H1 (cell line): ENCODE results near the gene CNNM1. TPM values are rescaled to one million over a fixed set of nuclear protein-coding genes. Genes with fewer than 3 reads are reported as not detected.
A peak's percentile ranks its signal among the peaks of the same experiment; 100 is the strongest.

Experiments
- CTCF ChIA-PET: fragments of 300-600 bp; sonication (Branson Sonifier 250); formaldehyde crosslinking; loops from one replicate; lab custom pipeline; 2021; ENCODE audit not compliant: partially characterized antibody; lab: Charles Lee
- POLR2A ChIA-PET: fragments of 300-600 bp; sonication (Branson Sonifier 250); formaldehyde crosslinking; loops from one replicate; lab custom pipeline; 2021; ENCODE audit warnings: inconsistent platforms; ENCODE audit not compliant: partially characterized antibody; lab: Charles Lee
- DNase-seq, 2 experiments: peaks; one replicate each; pipeline versions ENCODE4 v3.0.0 to v3.0.0-alpha.2; 2010 to 2022; ENCODE audit warnings: low spot score in 2 of 2, low read depth in 1 of 2, mixed read lengths in 1 of 2
- FAIRE-seq: peaks from 2 replicates; lab custom pipeline; 2011; peaks lifted over from hg19 to GRCh38; lab: Jason Lieb, UNC
- H2AFZ ChIP-seq: 2 replicates; pipeline ENCODE4 v1.8.1; 2012; ENCODE audit warnings: low read length, inconsistent platforms
- H2AK5ac ChIP-seq: 2 replicates; pipeline ENCODE4 v1.6.1; 2013; ENCODE audit warnings: low read depth, low read length
- H2BK120ac ChIP-seq: replicated peaks from 2 replicates; pipeline ENCODE3; 2013; ENCODE audit warnings: low read depth, low read length, inconsistent platforms
- H2BK12ac ChIP-seq: 2 replicates; pipeline ENCODE4 v1.6.1; 2013; ENCODE audit warnings: low read depth, low read length
- H2BK15ac ChIP-seq: 2 replicates; pipeline ENCODE4 v1.6.1; 2013; ENCODE audit warnings: low read length
- H2BK20ac ChIP-seq: 2 replicates; pipeline ENCODE4 v1.6.1; 2013; ENCODE audit warnings: low read length
- H2BK5ac ChIP-seq: 2 replicates; pipeline ENCODE4 v1.6.1; 2013; ENCODE audit warnings: low read depth, low read length
- H3K14ac ChIP-seq: 2 replicates; pipeline ENCODE4 v1.6.1; 2013; ENCODE audit warnings: inconsistent platforms; ENCODE audit not compliant: insufficient read length
- H3K18ac ChIP-seq: 2 replicates; pipeline ENCODE4 v1.6.1; 2013; ENCODE audit warnings: low read length; ENCODE audit errors: extremely low read depth
- H3K23ac ChIP-seq: 2 replicates; pipeline ENCODE4 v1.6.1; 2013; ENCODE audit warnings: inconsistent platforms; ENCODE audit not compliant: insufficient read length
- H3K23me2 ChIP-seq: 2 replicates; pipeline ENCODE4 v1.6.1; 2013; ENCODE audit warnings: low read depth, low read length
- H3K27ac ChIP-seq: 2 replicates; pipeline ENCODE4 v1.6.1; 2011; ENCODE audit warnings: low read depth, low read length, inconsistent platforms
- H3K27me3 ChIP-seq, 4 experiments: replicated peaks in 1 of 4; 1 replicate in 1 of 4; 2 replicates in 3 of 4; pipeline versions ENCODE4 v1.6.1 to v1.8.1; 2011 to 2013; ENCODE audit warnings: low read length in 3 of 4, mild to moderate bottlenecking in 3 of 4, inconsistent platforms in 2 of 4, mixed read lengths in 2 of 4, moderate library complexity in 1 of 4; ENCODE audit not compliant: control insufficient read depth in 3 of 4, insufficient read depth in 3 of 4; ENCODE audit errors: extremely low read depth in 1 of 4
- H3K36me3 ChIP-seq, 4 experiments: 2 replicates each; pipeline versions ENCODE4 v1.6.1 to v1.8.1; 2011 to 2013; ENCODE audit warnings: mild to moderate bottlenecking in 4 of 4, low read length in 3 of 4, moderate library complexity in 2 of 4, control low read depth in 1 of 4, inconsistent platforms in 1 of 4; ENCODE audit not compliant: insufficient read depth in 4 of 4, control insufficient read depth in 2 of 4
- H3K4ac ChIP-seq: replicated peaks from 2 replicates; pipeline ENCODE3; 2013; ENCODE audit warnings: low read length, low read depth, mixed read lengths, inconsistent platforms; ENCODE audit not compliant: insufficient read length
- H3K4me1 ChIP-seq, 4 experiments: replicated peaks in 1 of 4; 1 replicate in 1 of 4; 2 replicates in 3 of 4; pipeline versions ENCODE4 v1.6.1 to v1.8.1; 2011 to 2013; ENCODE audit warnings: low read length in 3 of 4, inconsistent platforms in 2 of 4, mixed read lengths in 1 of 4; ENCODE audit not compliant: insufficient read depth in 4 of 4, control insufficient read depth in 3 of 4
- H3K4me2 ChIP-seq, 2 experiments: 2 replicates each; pipeline versions ENCODE4 v1.6.1 to v1.8.1; 2011 to 2013; ENCODE audit warnings: low read depth in 2 of 2, low read length in 2 of 2, control low read depth in 1 of 2, inconsistent platforms in 1 of 2, mild to moderate bottlenecking in 1 of 2; ENCODE audit not compliant: insufficient read depth in 1 of 2
- H3K4me3 ChIP-seq, 4 experiments: fragments of 200-600, 300-600 bp in 1 of 4; sonication (generic), shearing (Covaris generic), sonication (Bioruptor Twin) in 1 of 4; 2 replicates each; pipeline versions ENCODE4 v1.5.1 to v1.8.1; 2011 to 2016; ENCODE audit warnings: low read length in 4 of 4, low read depth in 3 of 4, control low read depth in 2 of 4, inconsistent platforms in 2 of 4, mild to moderate bottlenecking in 2 of 4, mixed read lengths in 1 of 4, moderate library complexity in 1 of 4; ENCODE audit not compliant: insufficient read depth in 2 of 4; ENCODE audit errors: extremely low read depth in 1 of 4
- H3K56ac ChIP-seq: replicated peaks from 2 replicates; pipeline ENCODE3; 2013; ENCODE audit warnings: low read depth, mild to moderate bottlenecking, mixed read lengths, low read length, inconsistent platforms; ENCODE audit not compliant: insufficient read length
- H3K79me1 ChIP-seq: 2 replicates; pipeline ENCODE4 v1.6.1; 2013; ENCODE audit warnings: low read depth, low read length, control low read depth
- H3K79me2 ChIP-seq, 2 experiments: 2 replicates each; pipeline versions ENCODE4 v1.6.1 to v1.8.1; 2012 to 2013; ENCODE audit warnings: low read length in 2 of 2, mild to moderate bottlenecking in 2 of 2, inconsistent platforms in 1 of 2; ENCODE audit not compliant: insufficient read depth in 2 of 2, control insufficient read depth in 1 of 2
- H3K9ac ChIP-seq, 4 experiments: replicated peaks in 1 of 4; 1 replicate in 1 of 4; 2 replicates in 3 of 4; pipeline versions ENCODE4 v1.6.1 to v1.8.1; 2011 to 2013; ENCODE audit warnings: low read depth in 3 of 4, low read length in 3 of 4, control low read depth in 2 of 4, mild to moderate bottlenecking in 2 of 4, moderate library complexity in 2 of 4, inconsistent platforms in 1 of 4; ENCODE audit errors: extremely low read depth in 1 of 4
- H3K9me3 ChIP-seq, 2 experiments: 2 replicates each; pipeline versions ENCODE4 v1.6.1 to v1.8.1; 2012 to 2013; ENCODE audit warnings: mild to moderate bottlenecking in 2 of 2, moderate library complexity in 2 of 2, control low read depth in 1 of 2, inconsistent platforms in 1 of 2, low read depth in 1 of 2, low read length in 1 of 2, mixed read lengths in 1 of 2; ENCODE audit not compliant: insufficient read depth in 2 of 2
- H4K20me1 ChIP-seq, 2 experiments: replicated peaks in 1 of 2; 2 replicates each; pipeline versions ENCODE3 to v1.8.1; 2011 to 2013; ENCODE audit warnings: inconsistent platforms in 2 of 2, low read length in 2 of 2, mild to moderate bottlenecking in 1 of 2; ENCODE audit not compliant: insufficient read depth in 2 of 2, control insufficient read depth in 1 of 2
- H4K5ac ChIP-seq: 2 replicates; pipeline ENCODE4 v1.6.1; 2013; ENCODE audit warnings: low read length, low read depth, mixed read lengths, inconsistent platforms; ENCODE audit not compliant: insufficient read length
- H4K8ac ChIP-seq: 2 replicates; pipeline ENCODE4 v1.8.0; 2013; ENCODE audit warnings: mild to moderate bottlenecking, moderate library complexity, low read length, inconsistent platforms; ENCODE audit not compliant: insufficient read depth; ENCODE audit errors: extremely low read depth
- H4K91ac ChIP-seq: replicated peaks from 2 replicates; pipeline ENCODE3; 2013; ENCODE audit warnings: low read length, mixed read lengths, inconsistent platforms; ENCODE audit not compliant: insufficient read length
- BRCA1 ChIP-seq: IDR thresholded peaks from 2 replicates; pipeline ENCODE4 v1.6.1; 2012; ENCODE audit warnings: low read depth, low read length, improper control_type of control experiment
- CREB1 ChIP-seq: IDR thresholded peaks from 2 replicates; pipeline ENCODE4 v1.6.1; 2012; ENCODE audit warnings: inconsistent platforms
- EP300 ChIP-seq, 2 experiments: IDR thresholded peaks; 1 replicate in 1 of 2; 2 replicates in 1 of 2; pipeline ENCODE4 v1.6.1; 2011 to 2012; ENCODE audit warnings: low read depth in 2 of 2, low read length in 2 of 2, mild to moderate bottlenecking in 2 of 2, borderline replicate concordance in 1 of 2, inconsistent platforms in 1 of 2, moderate library complexity in 1 of 2
- JUN ChIP-seq: IDR thresholded peaks from 2 replicates; pipeline ENCODE4 v1.6.1; 2011; ENCODE audit warnings: low read depth, mild to moderate bottlenecking, improper control_type of control experiment, low read length
- TCF12 ChIP-seq: IDR thresholded peaks from 2 replicates; pipeline ENCODE4 v1.6.1; 2011; ENCODE audit warnings: low read depth, mild to moderate bottlenecking, low read length
- TEAD4 ChIP-seq: IDR thresholded peaks from 2 replicates; pipeline ENCODE4 v1.6.1; 2012; ENCODE audit warnings: low read depth, low read length, inconsistent platforms, mixed read lengths
- WGBS, 2 experiments: shearing (Covaris generic) in 1 of 2; methylation state at CpG; one replicate each; pipeline versions ENCODE4 v1.1.6 to v1.1.7; 2013 to 2015; ENCODE audit warnings: low lambda C conversion rate in 2 of 2, mixed read lengths in 2 of 2, inconsistent platforms in 1 of 2, low coverage in 1 of 2, missing lambda C conversion rate in 1 of 2; ENCODE audit not compliant: insufficient replicate concordance in 2 of 2, insufficient coverage in 1 of 2, insufficient read length in 1 of 2; ENCODE audit errors: extremely low coverage in 1 of 2, missing lambda C conversion rate in 1 of 2; 5-methylcytosine and 5-hydroxymethylcytosine counted together
- polyA plus RNA-seq, 7 experiments: library from polyadenylated mRNA; depleted of rRNA in 3 of 7; stranded (reverse) in 5 of 7; unstranded in 2 of 7; fragments of >200 nt in 5 of 7; fragments of 200-250 nt in 2 of 7; gene quantifications; 1 replicate in 5 of 7; 2 replicates in 1 of 7; 4 replicates in 1 of 7; pipeline versions ENCODE4 v1.2.1 to v1.2.3, GENCODE V29; 2011 to 2013; ENCODE audit warnings: missing spikeins in 2 of 7, mixed read lengths in 2 of 7
- total RNA-seq: library from RNA; stranded (reverse); fragmentation: NEBNext Ultra II Directional; extraction: Animal tissue kit (Norgen Biotek cat#: 25700); gene quantifications from 2 replicates; pipeline ENCODE4 v1.2.1, GENCODE V29; 2021

CNNM1 gene
- total and polyA plus RNA-seq, 2 of the 8 experiments (the other 6 are each of a cell fraction or from before 2014, with no cell fraction given), result 0.74 to 0.92 TPM

- no peak overlapping the region for H3K27ac ChIP-seq
- H3K4ac ChIP-seq, result no peak overlapping the region
- H2BK5ac ChIP-seq, result no peak overlapping the region
- H3K4me1 ChIP-seq, result no peaks in the 10 kb centered on the region; a peak in 1 of 7 replicates
- no peaks in the 10 kb centered on the region for H3K36me3 ChIP-seq
- H3K9ac ChIP-seq, result no peak overlapping the region
- H3K56ac ChIP-seq, result no peak overlapping the region
- no peaks in the 10 kb centered on the region for H3K27me3 ChIP-seq
- no peak overlapping the region for H4K8ac ChIP-seq
- no peak overlapping the region for H2AFZ ChIP-seq
- DNase-seq (no peak), FAIRE-seq (no peak)
- POLR2A ChIA-PET, result interaction anchor here (1.8 kb wide), 1 partner anchor 86 kb away, joined by 4 read pairs; the partner anchor contains the start of gene GOT1
- H3K79me2 ChIP-seq, result no peaks in the 10 kb centered on the region
- no peak overlapping the region for H2BK120ac ChIP-seq
- H3K23ac ChIP-seq, result no peak overlapping the region
- CTCF ChIA-PET, result interaction anchor here (1.2 kb wide), 1 partner anchor 27 kb away, joined by 3 read pairs; no protein-coding TSS in a partner anchor
- no peak overlapping the region for H2BK12ac ChIP-seq
- no peak overlapping the region for H4K5ac ChIP-seq
- H2AK5ac ChIP-seq, result no peak overlapping the region
- H3K79me1 ChIP-seq, result no peaks in the 10 kb centered on the region
- H2BK15ac ChIP-seq, result no peak overlapping the region
- H3K4me2 ChIP-seq, result no peak overlapping the region
- H3K4me3 ChIP-seq, result no peak overlapping the region
- no peak overlapping the region for H3K18ac ChIP-seq
- H3K23me2 ChIP-seq, result no peaks in the 10 kb centered on the region
- WGBS, 2 experiments, result 76% methylated on average over 4 of the region's 4 CpGs; no CpG with 5 or more reads in 1 of the 2 experiments
- H3K14ac ChIP-seq, result no peak overlapping the region
- no peaks in the 10 kb centered on the region for H4K20me1 ChIP-seq
- no peak overlapping the region for H4K91ac ChIP-seq
- H2BK20ac ChIP-seq, result no peak overlapping the region
- no peaks in the 10 kb centered on the region for H3K9me3 ChIP-seq
- TF ChIP-seq BRCA1, result no peak
- TF ChIP-seq CREB1, result no peak
- TF ChIP-seq TCF12, result no peak
- TF ChIP-seq TEAD4, result 0 out of 2 replicates have a peak, but pooled peaks have one; percentile 32
- TF ChIP-seq EP300 (IDR thresholded peaks at IDR 0.05; ENCODE audit: borderline replicate concordance in 1 of 2, low read depth in 2 of 2, low read length in 2 of 2), result no peak
- no peak for TF ChIP-seq JUN
Measured at GRCh38 chr10:99344715-99345114, 15.6 kb downstream of the CNNM1 start.
